HG03457 (cell line): ENCODE results near the gene GNAQ.
"Not testable (repeated sequence)": the region's sequence is repeated elsewhere in the genome, so short reads cannot be mapped to it uniquely, and the experiment has no call there.

Experiments used
- ATAC-seq: cut with Tn5 transposase; IDR thresholded peaks from one replicate; pipeline ENCODE4 v1.9.1; 2021; ENCODE audit warnings: moderate number of reproducible peaks; ENCODE audit not compliant: unreplicated experiment

Gene GNAQ

GRCh38 chr9:78031444-78031892, at the start of gene GNAQ:
GNAQ (minus strand) TSS chr9:78031811; CDS start chr9:78031235, 576 bp downstream.
- ATAC-seq = no peak

- ATAC-seq = no peak
These were observed 43.0 kb upstream of the GNAQ start for GRCh38 chr9:78074385-78075291.

- no peak for ATAC-seq
These were observed 42.1 kb upstream of the GNAQ start for GRCh38 chr9:78073722-78074121.

DNA sequence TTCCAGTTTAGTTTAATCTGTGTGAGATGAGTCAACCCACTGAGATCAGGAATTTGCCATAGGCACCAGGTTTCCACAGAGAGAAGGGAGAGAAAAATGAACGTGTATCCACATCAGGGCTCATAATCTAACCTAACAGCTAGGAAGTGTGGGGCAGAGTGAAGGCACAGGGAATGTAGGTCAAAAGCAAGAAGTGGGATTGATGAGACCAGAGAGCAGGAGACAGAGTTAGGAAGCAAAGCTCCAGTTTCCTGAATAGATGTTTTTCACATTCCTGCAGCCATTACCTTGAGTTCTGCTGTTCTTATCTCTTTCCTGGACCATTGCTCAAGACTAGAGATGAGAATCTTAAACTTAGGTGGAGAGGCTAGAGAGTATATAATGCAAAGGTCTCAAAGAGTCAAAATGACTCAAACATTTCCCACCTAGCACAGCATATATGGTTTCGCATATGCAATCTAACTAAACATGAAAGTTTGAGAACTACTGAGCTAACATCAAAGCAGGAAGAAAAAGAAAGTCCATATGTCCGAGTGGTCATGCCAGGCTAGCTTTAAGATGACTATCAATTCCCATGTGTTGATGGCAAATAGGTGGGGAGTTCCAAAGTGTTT, 41.1 kb upstream of the GNAQ start:
- no peak for ATAC-seq

DNA sequence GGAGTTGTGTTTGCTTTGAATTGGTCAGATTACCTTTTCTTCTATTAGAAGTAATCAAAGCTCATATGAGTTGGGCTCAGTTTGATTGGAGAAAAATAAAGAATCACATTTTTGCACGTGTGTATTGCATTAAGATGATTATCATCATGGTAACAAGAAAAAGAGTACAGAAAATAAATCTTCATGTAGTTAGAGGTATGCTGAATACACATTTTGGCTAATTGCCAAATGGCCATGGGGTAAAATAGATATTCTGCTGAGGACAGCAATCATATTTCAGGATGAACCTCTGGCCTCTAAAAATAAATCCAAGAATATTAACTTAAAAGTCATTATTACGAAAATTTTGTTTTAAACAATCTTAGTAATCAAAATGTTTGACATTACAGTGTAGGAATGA, 38.9 kb upstream of the GNAQ start:
- no peak for ATAC-seq

GRCh38 chr9:78064075-78064474, 32.5 kb upstream of the GNAQ start:
- ATAC-seq = no peak

DNA sequence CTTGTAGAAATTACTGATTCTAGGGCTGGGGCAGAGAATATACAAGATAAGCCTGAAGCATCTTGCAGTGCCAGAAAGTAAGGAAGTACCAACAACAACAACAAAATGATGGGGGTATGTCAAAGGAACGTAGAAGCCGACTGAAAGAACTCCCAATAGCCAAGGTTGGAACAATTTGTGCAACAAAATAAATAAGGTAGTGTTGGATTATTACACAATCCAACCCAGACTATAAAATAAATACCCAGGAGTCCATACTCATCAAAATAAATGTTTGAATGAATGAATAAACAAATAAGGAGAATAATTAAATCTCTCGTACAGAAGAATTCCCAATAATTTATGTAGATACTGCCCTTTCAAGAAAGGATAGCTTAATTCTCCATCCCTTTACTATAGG, 31.1 kb upstream of the GNAQ start:
- no peak for ATAC-seq

DNA sequence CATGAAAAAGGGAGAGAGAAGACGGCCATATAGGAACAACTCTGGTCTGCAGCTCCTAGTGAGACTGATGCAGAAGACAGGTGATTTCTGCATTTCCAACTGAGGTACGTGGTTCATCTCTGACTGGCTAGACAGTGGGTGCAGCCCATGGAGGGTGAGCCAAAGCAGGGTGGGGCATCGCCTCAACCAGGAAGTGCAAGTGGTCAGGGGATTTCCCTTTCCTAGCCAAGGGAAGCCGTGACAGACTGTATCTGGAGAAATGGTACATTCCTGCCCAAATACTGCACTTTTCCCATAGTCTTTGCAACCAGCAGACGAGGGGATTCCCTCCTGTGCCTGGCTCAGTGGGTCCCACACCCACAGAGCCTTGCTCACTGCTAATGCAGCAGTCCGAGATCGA, 22.6 kb upstream of the GNAQ start:
- not testable (repeated sequence) for ATAC-seq

DNA sequence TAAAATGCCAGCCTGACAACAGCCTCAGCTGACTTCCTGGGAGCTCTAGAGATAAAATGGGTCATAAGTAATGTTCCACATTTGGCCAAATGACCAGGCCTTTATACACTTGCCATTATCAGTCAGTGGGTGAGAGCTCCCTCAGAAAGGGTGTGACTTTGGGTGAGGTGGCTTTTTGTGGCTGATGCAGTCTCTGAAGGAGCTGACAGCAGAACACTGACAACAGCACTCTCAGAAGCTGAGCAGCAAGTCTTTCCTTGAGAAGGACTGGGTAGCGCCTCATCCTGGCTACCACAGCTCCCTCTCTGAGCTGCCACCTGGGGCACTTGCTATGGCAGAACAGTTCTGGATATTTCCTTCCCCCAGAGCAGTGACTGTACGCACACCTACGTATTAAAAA, 22.0 kb upstream of the GNAQ start:
- no peak for ATAC-seq

DNA sequence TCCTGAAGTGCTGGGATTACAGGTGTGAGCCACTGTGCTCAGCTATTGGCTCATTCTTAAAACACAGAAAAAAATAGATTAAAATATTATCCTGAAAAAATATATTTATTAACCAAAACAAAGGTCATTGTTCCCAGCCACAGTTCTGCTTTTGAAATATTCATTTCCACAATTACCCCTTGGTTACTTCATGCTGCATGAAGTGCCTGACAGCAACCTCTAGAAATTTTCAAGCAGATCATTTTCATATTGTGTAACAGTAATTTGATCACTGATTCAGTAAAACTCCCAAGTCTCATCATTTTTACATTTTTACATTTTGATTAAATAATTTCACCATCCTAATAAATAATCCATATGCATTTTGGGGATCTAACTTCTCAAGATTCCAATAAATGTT, 18.8 kb upstream of the GNAQ start:
- ATAC-seq = no peak

- ATAC-seq = no peak
These were observed 17.9 kb upstream of the GNAQ start for GRCh38 chr9:78049484-78049883.

DNA sequence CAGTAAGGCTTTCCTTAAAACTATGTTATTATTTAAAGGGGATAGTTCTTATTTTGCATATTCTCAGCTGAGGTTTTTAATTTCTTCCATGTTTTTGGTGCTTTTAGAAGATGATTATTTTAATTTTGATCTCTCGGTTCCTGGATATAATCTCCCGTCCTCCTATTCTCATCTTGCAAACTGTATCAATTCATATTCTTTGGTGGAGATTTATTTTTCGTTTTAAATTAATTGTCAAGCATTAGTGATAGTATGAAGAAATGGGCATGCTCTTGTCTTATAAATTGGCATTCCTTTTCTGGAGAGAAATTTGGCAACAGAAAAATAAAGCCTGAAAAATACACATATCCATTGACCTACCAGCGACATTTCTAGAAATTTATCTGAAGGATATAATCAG, 15.5 kb upstream of the GNAQ start:
- ATAC-seq = no peak

- no peak for ATAC-seq
These were observed 14.5 kb upstream of the GNAQ start for GRCh38 chr9:78046112-78046511.

DNA sequence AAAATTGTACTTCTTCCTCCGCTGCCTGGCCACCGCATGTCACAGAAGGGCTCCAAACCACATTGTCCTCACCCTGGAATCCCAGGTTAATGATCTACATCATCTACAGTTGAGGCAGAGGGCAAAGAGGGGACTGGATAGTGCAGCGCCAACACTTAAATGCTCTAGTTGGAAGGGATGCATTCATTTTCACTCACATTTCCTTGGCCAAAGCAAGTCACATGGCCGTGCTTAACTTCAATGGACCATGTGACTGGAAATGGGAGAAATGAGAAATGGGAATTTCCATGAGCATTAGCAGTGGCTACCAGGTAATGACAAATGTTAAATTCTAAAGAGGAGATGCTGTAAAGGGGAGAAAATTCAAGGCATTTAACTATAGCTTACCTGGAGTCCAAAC, 13.3 kb upstream of the GNAQ start:
- no peak for ATAC-seq

- no peak for ATAC-seq
These were observed 12.6 kb upstream of the GNAQ start for GRCh38 chr9:78044189-78044588.

DNA sequence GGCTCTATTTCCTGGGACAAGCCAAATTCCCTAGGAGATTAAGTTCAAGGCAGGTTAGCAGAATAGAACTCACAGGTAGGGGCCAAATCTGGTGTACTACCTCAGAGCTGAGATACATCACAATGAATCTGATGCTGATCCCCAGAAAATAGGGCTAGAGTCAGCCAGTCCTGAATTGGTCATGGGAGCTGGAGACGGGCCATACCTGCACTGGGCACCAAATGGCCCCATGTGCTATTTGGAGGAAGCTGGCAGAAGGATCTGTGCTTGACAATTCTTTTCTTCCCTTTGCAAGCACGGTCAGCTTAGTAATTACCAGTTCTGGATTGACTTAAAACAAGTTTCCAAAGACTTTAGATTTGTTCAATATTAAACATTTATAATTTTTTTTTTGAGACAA, 10.4 kb upstream of the GNAQ start:
- ATAC-seq = no peak

GRCh38 chr9:78040726-78041125, 9.1 kb upstream of the GNAQ start:
- no peak for ATAC-seq

DNA sequence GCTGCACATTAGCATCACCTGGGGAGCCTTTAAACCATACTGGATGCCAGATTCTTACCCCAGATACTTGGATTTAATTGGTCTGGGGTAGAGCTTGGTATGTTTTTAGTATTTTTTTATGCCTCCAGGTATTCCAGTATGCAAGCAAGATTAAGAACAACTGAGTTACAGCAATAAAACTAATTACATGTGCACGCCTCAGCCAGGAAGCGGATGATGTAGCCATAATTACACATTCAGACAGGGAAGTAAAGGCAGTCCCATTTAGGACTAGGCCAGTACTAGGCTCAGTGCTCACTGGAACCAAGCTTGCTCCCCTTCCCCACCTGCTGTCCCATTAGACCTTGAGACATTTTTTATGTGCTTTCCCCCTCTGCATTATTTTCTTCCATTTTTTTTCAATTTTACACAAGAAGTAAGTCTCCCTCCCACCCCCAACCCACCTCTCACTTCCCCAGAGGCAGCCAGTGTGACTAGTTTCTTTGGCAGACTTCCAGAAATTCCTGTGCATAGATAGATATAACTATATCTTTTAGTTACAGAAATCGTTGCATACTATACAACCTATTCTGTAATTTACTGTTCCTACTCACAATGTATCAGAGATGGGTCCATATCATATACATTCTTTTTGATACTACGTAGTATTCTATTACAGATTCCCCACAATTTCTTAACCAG, 7.1 kb upstream of the GNAQ start:
- ATAC-seq = no peak

- no peak for ATAC-seq
These were observed 3.9 kb upstream of the GNAQ start for GRCh38 chr9:78035383-78035993.

GRCh38 chr9:78033870-78034269, 2.3 kb upstream of the GNAQ start:
- ATAC-seq = no peak

- no peak for ATAC-seq
These were observed 1.3 kb upstream of the GNAQ start for GRCh38 chr9:78032730-78033457.
